ENCODE measurements around the gene FRMD5. TPM values are rescaled to one million over a fixed set of nuclear protein-coding genes. Genes with fewer than 3 reads are reported as not detected.

The FRMD5 gene
- total RNA-seq, 1 experiment from 2014 or later = not detected

- no peaks in the 10 kb centered on the region for H3K36me3 ChIP-seq (ENCODE audit: insufficient read depth, low read length)
- no peak overlapping the region for H3K4me3 ChIP-seq (ENCODE audit: low read length)
- H3K79me2 ChIP-seq (ENCODE audit: low read length) = no peaks in the 10 kb centered on the region
- no peak overlapping the region for H3K27ac ChIP-seq (ENCODE audit: low read length)
- no peaks in the 10 kb centered on the region for H3K9me2 ChIP-seq (replicated peaks; ENCODE audit: insufficient read depth, low read length)
- H3K4me2 ChIP-seq (ENCODE audit: low read depth, low read length, poor library complexity, severe bottlenecking) = no peak overlapping the region
- H3K9ac ChIP-seq (ENCODE audit: low read length) = no peak overlapping the region
- no peak for DNase-seq
- H3K9me3 ChIP-seq (ENCODE audit: low read length) = no peaks in the 10 kb centered on the region
- no peaks in the 10 kb centered on the region for H3K27me3 ChIP-seq (ENCODE audit: low read length)
- H3K4me1 ChIP-seq (ENCODE audit: low read length) = no peaks in the 10 kb centered on the region
- H4K20me1 ChIP-seq (ENCODE audit: insufficient read depth, low read depth, low read length) = no peaks in the 10 kb centered on the region
- H2AFZ ChIP-seq (ENCODE audit: low read length) = no peak overlapping the region
Measured at GRCh38 chr15:44064706-44065105, 130.4 kb downstream of the FRMD5 start.

- no peaks in the 10 kb centered on the region for H3K79me2 ChIP-seq (ENCODE audit: low read length)
- no peaks in the 10 kb centered on the region for H4K20me1 ChIP-seq (ENCODE audit: insufficient read depth, low read depth, low read length)
- no peak for DNase-seq
- H3K4me2 ChIP-seq (ENCODE audit: low read depth, low read length, poor library complexity, severe bottlenecking) = no peak overlapping the region
- H2AFZ ChIP-seq (ENCODE audit: low read length) = no peak overlapping the region
- no peaks in the 10 kb centered on the region for H3K36me3 ChIP-seq (ENCODE audit: insufficient read depth, low read length)
- no peaks in the 10 kb centered on the region for H3K9me3 ChIP-seq (ENCODE audit: low read length)
- no peaks in the 10 kb centered on the region for H3K9me2 ChIP-seq (replicated peaks; ENCODE audit: insufficient read depth, low read length)
- no peak overlapping the region for H3K9ac ChIP-seq (ENCODE audit: low read length)
- no peaks in the 10 kb centered on the region for H3K27me3 ChIP-seq (ENCODE audit: low read length)
- H3K4me1 ChIP-seq (ENCODE audit: low read length) = no peaks in the 10 kb centered on the region
- no peak overlapping the region for H3K4me3 ChIP-seq (ENCODE audit: low read length)
- H3K27ac ChIP-seq (ENCODE audit: low read length) = no peak overlapping the region
Measured at GRCh38 chr15:44058126-44058525, 136.9 kb downstream of the FRMD5 start.

GRCh38 chr15:44045661-44046060 is 149.4 kb downstream of the FRMD5 start:
- no peak overlapping the region for H2AFZ ChIP-seq (ENCODE audit: low read length)

GRCh38 chr15:44045217-44045616 is 149.9 kb downstream of the FRMD5 start:
- H3K4me2 ChIP-seq (ENCODE audit: low read depth, low read length, poor library complexity, severe bottlenecking) = no peak overlapping the region
- DNase-seq = no peak
- H3K9me2 ChIP-seq (replicated peaks; ENCODE audit: insufficient read depth, low read length) = no peaks in the 10 kb centered on the region
- no peak overlapping the region for H3K9ac ChIP-seq (ENCODE audit: low read length)
- no peaks in the 10 kb centered on the region for H3K36me3 ChIP-seq (ENCODE audit: insufficient read depth, low read length)
- H3K27ac ChIP-seq (ENCODE audit: low read length) = no peak overlapping the region
- no peak overlapping the region for H2AFZ ChIP-seq (ENCODE audit: low read length)
- no peak overlapping the region for H3K4me3 ChIP-seq (ENCODE audit: low read length)
- peaks cover 3% of the 10 kb centered on the region; the same call in 1 of the 2 replicates for H3K4me1 ChIP-seq (ENCODE audit: low read length)
- H4K20me1 ChIP-seq (ENCODE audit: insufficient read depth, low read depth, low read length) = no peaks in the 10 kb centered on the region
- H3K79me2 ChIP-seq (ENCODE audit: low read length) = no peaks in the 10 kb centered on the region
- no peaks in the 10 kb centered on the region for H3K27me3 ChIP-seq (ENCODE audit: low read length)
- no peaks in the 10 kb centered on the region for H3K9me3 ChIP-seq (ENCODE audit: low read length)

More at GRCh38 chr15:44045661-44046060, 149.4 kb downstream of the FRMD5 start:
- H3K79me2 ChIP-seq (ENCODE audit: low read length) = no peaks in the 10 kb centered on the region
- H3K4me3 ChIP-seq (ENCODE audit: low read length) = no peak overlapping the region
- no peaks in the 10 kb centered on the region for H3K9me2 ChIP-seq (replicated peaks; ENCODE audit: insufficient read depth, low read length)
- DNase-seq = no peak
- no peaks in the 10 kb centered on the region for H3K9me3 ChIP-seq (ENCODE audit: low read length)
- no peaks in the 10 kb centered on the region for H3K27me3 ChIP-seq (ENCODE audit: low read length)
- no peak overlapping the region for H3K27ac ChIP-seq (ENCODE audit: low read length)
- H4K20me1 ChIP-seq (ENCODE audit: insufficient read depth, low read depth, low read length) = no peaks in the 10 kb centered on the region
- no peak overlapping the region for H3K4me2 ChIP-seq (ENCODE audit: low read depth, low read length, poor library complexity, severe bottlenecking)
- H3K9ac ChIP-seq (ENCODE audit: low read length) = no peak overlapping the region
- no peaks in the 10 kb centered on the region for H3K36me3 ChIP-seq (ENCODE audit: insufficient read depth, low read length)
- H3K4me1 ChIP-seq (ENCODE audit: low read length) = peaks cover 3% of the 10 kb centered on the region; the same call in 1 of the 2 replicates

- no peaks in the 10 kb centered on the region for H3K27me3 ChIP-seq (ENCODE audit: low read length)
- no peak overlapping the region for H3K4me2 ChIP-seq (ENCODE audit: low read depth, low read length, poor library complexity, severe bottlenecking)
- H3K4me1 ChIP-seq (ENCODE audit: low read length) = peaks cover 28% of the 10 kb centered on the region
- no peaks in the 10 kb centered on the region for H3K79me2 ChIP-seq (ENCODE audit: low read length)
- no peaks in the 10 kb centered on the region for H3K36me3 ChIP-seq (ENCODE audit: insufficient read depth, low read length)
- H3K4me3 ChIP-seq (ENCODE audit: low read length) = no peak overlapping the region
- no peaks in the 10 kb centered on the region for H3K9me3 ChIP-seq (ENCODE audit: low read length)
- H3K9ac ChIP-seq (ENCODE audit: low read length) = no peak overlapping the region
- DNase-seq = no peak
- no peak overlapping the region for H3K27ac ChIP-seq (ENCODE audit: low read length)
- H4K20me1 ChIP-seq (ENCODE audit: insufficient read depth, low read depth, low read length) = no peaks in the 10 kb centered on the region
- H3K9me2 ChIP-seq (replicated peaks; ENCODE audit: insufficient read depth, low read length) = no peaks in the 10 kb centered on the region
- H2AFZ ChIP-seq (ENCODE audit: low read length) = no peak overlapping the region
Measured at GRCh38 chr15:44038755-44039191, 156.3 kb downstream of the FRMD5 start.

GRCh38 chr15:44035781-44036699 is 159.0 kb downstream of the FRMD5 start:
- Histone ChIP-seq H3K36me3 (ENCODE audit: insufficient read depth, low read length) (no peaks in the 10 kb centered on the region), H3K79me2 (ENCODE audit: low read length) (no peaks in the 10 kb centered on the region), H3K9ac (ENCODE audit: low read length) (no peak overlapping the region), H3K9me2 (replicated peaks; ENCODE audit: insufficient read depth, low read length) (no peaks in the 10 kb centered on the region), H3K4me2 (ENCODE audit: low read depth, low read length, poor library complexity, severe bottlenecking) (peak overlapping the region; percentile 44), H3K4me3 (ENCODE audit: low read length) (no peak overlapping the region), H3K27ac (ENCODE audit: low read length) (peak overlapping the region; percentile 33; the same call in 1 of the 2 replicates), H4K20me1 (ENCODE audit: insufficient read depth, low read depth, low read length) (no peaks in the 10 kb centered on the region), H3K4me1 (ENCODE audit: low read length) (peaks cover 34% of the 10 kb centered on the region), H2AFZ (ENCODE audit: low read length) (0 out of 2 replicates have a peak overlapping the region, but pooled peaks have one; percentile 46), H3K9me3 (ENCODE audit: low read length) (no peaks in the 10 kb centered on the region), H3K27me3 (ENCODE audit: low read length) (no peaks in the 10 kb centered on the region)
- peak; percentile 71 for DNase-seq

- H4K20me1 ChIP-seq (ENCODE audit: insufficient read depth, low read depth, low read length) = no peaks in the 10 kb centered on the region
- H3K4me3 ChIP-seq (ENCODE audit: low read length) = no peak overlapping the region
- peaks cover 34% of the 10 kb centered on the region for H3K4me1 ChIP-seq (ENCODE audit: low read length)
- DNase-seq = no peak
- no peak overlapping the region for H3K27ac ChIP-seq (ENCODE audit: low read length)
- H3K36me3 ChIP-seq (ENCODE audit: insufficient read depth, low read length) = no peaks in the 10 kb centered on the region
- no peaks in the 10 kb centered on the region for H3K27me3 ChIP-seq (ENCODE audit: low read length)
- H3K9me2 ChIP-seq (replicated peaks; ENCODE audit: insufficient read depth, low read length) = no peaks in the 10 kb centered on the region
- no peak overlapping the region for H3K9ac ChIP-seq (ENCODE audit: low read length)
- H2AFZ ChIP-seq (ENCODE audit: low read length) = no peak overlapping the region; the same call in 1 of the 2 replicates
- no peaks in the 10 kb centered on the region for H3K9me3 ChIP-seq (ENCODE audit: low read length)
- no peaks in the 10 kb centered on the region for H3K79me2 ChIP-seq (ENCODE audit: low read length)
- H3K4me2 ChIP-seq (ENCODE audit: low read depth, low read length, poor library complexity, severe bottlenecking) = peak overlapping the region; percentile 23
Measured at GRCh38 chr15:44034933-44035624, 160.0 kb downstream of the FRMD5 start.

- no peak overlapping the region for H3K9ac ChIP-seq (ENCODE audit: low read length)
- no peak for DNase-seq
- H2AFZ ChIP-seq (ENCODE audit: low read length) = no peak overlapping the region
- H4K20me1 ChIP-seq (ENCODE audit: insufficient read depth, low read depth, low read length) = no peaks in the 10 kb centered on the region
- no peaks in the 10 kb centered on the region for H3K9me3 ChIP-seq (ENCODE audit: low read length)
- no peak overlapping the region for H3K4me2 ChIP-seq (ENCODE audit: low read depth, low read length, poor library complexity, severe bottlenecking)
- H3K27ac ChIP-seq (ENCODE audit: low read length) = no peak overlapping the region
- H3K27me3 ChIP-seq (ENCODE audit: low read length) = no peaks in the 10 kb centered on the region
- peaks cover 34% of the 10 kb centered on the region for H3K4me1 ChIP-seq (ENCODE audit: low read length)
- no peaks in the 10 kb centered on the region for H3K9me2 ChIP-seq (replicated peaks; ENCODE audit: insufficient read depth, low read length)
- H3K4me3 ChIP-seq (ENCODE audit: low read length) = no peak overlapping the region
- H3K36me3 ChIP-seq (ENCODE audit: insufficient read depth, low read length) = no peaks in the 10 kb centered on the region
- H3K79me2 ChIP-seq (ENCODE audit: low read length) = no peaks in the 10 kb centered on the region
Measured at GRCh38 chr15:44034334-44034733, 160.7 kb downstream of the FRMD5 start.

All from Karpas-422 (cell line).